Measurements from ENCODE around the gene HSPD1. TPM values are rescaled to one million over a fixed set of nuclear protein-coding genes. Genes with fewer than 3 reads are reported as not detected.

Gene HSPD1
- polyA plus RNA-seq, 1 donor (not counting 4 experiments of a cell fraction or from before 2014, with no cell fraction given): 405 TPM

- Histone ChIP-seq H3K9me3 (ENCODE audit: control insufficient read depth, low read depth, low read length) (no peaks in the 10 kb centered on the region), H4K20me1 (ENCODE audit: control insufficient read depth, extremely low read depth, insufficient read depth, low read length) (peaks cover 9% of the 10 kb centered on the region), H3K36me3 (ENCODE audit: control insufficient read depth in 2 of 2, extremely low read depth in 1 of 2, insufficient read depth in 2 of 2, low read length in 2 of 2) (peaks cover 23 to 28% of the 10 kb centered on the region in 2 experiments), H3K9me1 (ENCODE audit: control insufficient read depth, extremely low read depth, insufficient read depth, low read length) (no peaks in the 10 kb centered on the region), H3K27ac (ENCODE audit: control insufficient read depth, insufficient read depth, low read length) (peak overlapping the region; percentile 80), H3K79me2 (ENCODE audit: control insufficient read depth, insufficient read depth, low read length) (peaks cover 89% of the 10 kb centered on the region), H3K9ac (ENCODE audit: control insufficient read depth, extremely low read depth, insufficient read depth, low read length) (peak overlapping the region; percentile 89), H2AFZ (ENCODE audit: control insufficient read depth, low read length) (peak overlapping the region; percentile 52), H3K4me3 (ENCODE audit: control insufficient read depth in 2 of 3, extremely low read depth in 1 of 3, insufficient read depth in 2 of 3, low read depth in 1 of 3, low read length in 3 of 3) (peak overlapping the region; percentile 92 to 96 (median 94)), H3K4me2 (ENCODE audit: control insufficient read depth, extremely low read depth, insufficient read depth, low read depth, low read length) (peak overlapping the region; percentile 77), H3K27me3 (ENCODE audit: control insufficient read depth, extremely low read depth, insufficient read depth, low read length) (no peaks in the 10 kb centered on the region), H3K4me1 (ENCODE audit: control insufficient read depth, extremely low read depth, insufficient read depth, low read length) (peaks cover 33% of the 10 kb centered on the region)
- dilution Hi-C loops (cut with MboI; ENCODE audit: extremely low pct_ligation_motif_present, low sequenced_read_pairs): no loop called here
- FAIRE-seq: no peak
- DNase-seq (ENCODE audit: low read depth, low spot score): no peak
- TF ChIP-seq, protein P1, sequence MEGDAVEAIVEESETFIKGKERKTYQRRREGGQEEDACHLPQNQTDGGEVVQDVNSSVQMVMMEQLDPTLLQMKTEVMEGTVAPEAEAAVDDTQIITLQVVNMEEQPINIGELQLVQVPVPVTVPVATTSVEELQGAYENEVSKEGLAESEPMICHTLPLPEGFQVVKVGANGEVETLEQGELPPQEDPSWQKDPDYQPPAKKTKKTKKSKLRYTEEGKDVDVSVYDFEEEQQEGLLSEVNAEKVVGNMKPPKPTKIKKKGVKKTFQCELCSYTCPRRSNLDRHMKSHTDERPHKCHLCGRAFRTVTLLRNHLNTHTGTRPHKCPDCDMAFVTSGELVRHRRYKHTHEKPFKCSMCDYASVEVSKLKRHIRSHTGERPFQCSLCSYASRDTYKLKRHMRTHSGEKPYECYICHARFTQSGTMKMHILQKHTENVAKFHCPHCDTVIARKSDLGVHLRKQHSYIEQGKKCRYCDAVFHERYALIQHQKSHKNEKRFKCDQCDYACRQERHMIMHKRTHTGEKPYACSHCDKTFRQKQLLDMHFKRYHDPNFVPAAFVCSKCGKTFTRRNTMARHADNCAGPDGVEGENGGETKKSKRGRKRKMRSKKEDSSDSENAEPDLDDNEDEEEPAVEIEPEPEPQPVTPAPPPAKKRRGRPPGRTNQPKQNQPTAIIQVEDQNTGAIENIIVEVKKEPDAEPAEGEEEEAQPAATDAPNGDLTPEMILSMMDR (optimal IDR thresholded peaks at IDR 0.05 in 1 of 3, IDR thresholded peaks at IDR 0.05 in 1 of 3, conservative IDR thresholded peaks at IDR 0.05 in 1 of 3; ENCODE audit: extremely low read depth in 1 of 3, insufficient read depth in 2 of 3, low read length in 3 of 3): no peak
- TF ChIP-seq EZH2 (IDR thresholded peaks at IDR 0.05; ENCODE audit: low read length): no peak
Observed at GRCh38 chr2:197498937-197499593, 575 bp downstream of the HSPD1 start.

DNA sequence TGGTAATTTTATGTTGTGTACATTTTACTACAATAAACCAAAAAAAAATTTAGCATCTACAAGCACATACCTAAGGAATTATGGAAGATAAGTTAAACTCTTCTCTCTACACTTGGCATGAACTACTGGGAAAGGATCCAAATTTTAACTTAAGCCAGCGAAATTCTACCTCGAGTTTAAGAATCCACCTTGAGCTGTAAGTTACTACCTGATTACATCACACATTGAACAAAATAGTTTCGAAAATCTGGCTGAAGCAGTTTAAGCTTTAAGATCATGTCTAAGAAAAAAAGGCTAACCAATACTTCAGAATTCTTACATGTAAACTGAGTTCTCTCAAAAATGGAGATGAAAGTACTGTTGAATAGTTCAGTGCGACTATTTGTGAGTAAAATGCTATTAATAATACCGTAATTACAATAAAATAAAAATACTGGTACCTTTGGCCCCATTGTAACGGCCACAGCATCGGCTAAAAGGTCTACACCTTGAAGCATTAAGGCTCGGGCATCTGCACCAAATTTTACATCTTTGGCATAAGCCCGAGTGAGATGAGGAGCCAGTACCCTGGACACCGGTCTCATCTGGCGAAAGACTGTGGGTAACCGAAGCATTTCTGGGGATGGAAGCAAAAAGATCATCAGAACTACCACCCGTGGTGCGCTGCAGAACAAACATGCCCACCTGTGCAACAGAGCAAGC lies 1.3 kb downstream of the HSPD1 start:
- no peak overlapping the region for H2AFZ ChIP-seq (ENCODE audit: control insufficient read depth, low read length)
- peak overlapping the region; percentile 77 for H3K4me2 ChIP-seq (ENCODE audit: control insufficient read depth, extremely low read depth, insufficient read depth, low read depth, low read length)
- DNase-seq (ENCODE audit: low read depth, low spot score) (no peak), FAIRE-seq (no peak)
- TF ChIP-seq EZH2 (IDR thresholded peaks at IDR 0.05; ENCODE audit: low read length): no peak
- TF ChIP-seq, protein P1 (optimal IDR thresholded peaks at IDR 0.05 in 1 of 3, IDR thresholded peaks at IDR 0.05 in 1 of 3, conservative IDR thresholded peaks at IDR 0.05 in 1 of 3; ENCODE audit: extremely low read depth in 1 of 3, insufficient read depth in 2 of 3, low read length in 3 of 3): no peak
- H3K36me3 ChIP-seq (ENCODE audit: control insufficient read depth in 2 of 2, extremely low read depth in 1 of 2, insufficient read depth in 2 of 2, low read length in 2 of 2): peaks cover 23 to 32% of the 10 kb centered on the region in 2 experiments
- H3K4me3 ChIP-seq (ENCODE audit: control insufficient read depth in 2 of 3, extremely low read depth in 1 of 3, insufficient read depth in 2 of 3, low read depth in 1 of 3, low read length in 3 of 3): peak overlapping the region; percentile 92 to 96 (median 94)
- H3K4me1 ChIP-seq (ENCODE audit: control insufficient read depth, extremely low read depth, insufficient read depth, low read length): peaks cover 33% of the 10 kb centered on the region
- peaks cover 9% of the 10 kb centered on the region for H4K20me1 ChIP-seq (ENCODE audit: control insufficient read depth, extremely low read depth, insufficient read depth, low read length)
- H3K9me3 ChIP-seq (ENCODE audit: control insufficient read depth, low read depth, low read length): no peaks in the 10 kb centered on the region
- H3K27ac ChIP-seq (ENCODE audit: control insufficient read depth, insufficient read depth, low read length): peak overlapping the region; percentile 80
- peak overlapping the region; percentile 89 for H3K9ac ChIP-seq (ENCODE audit: control insufficient read depth, extremely low read depth, insufficient read depth, low read length)
- dilution Hi-C loops (cut with MboI; ENCODE audit: extremely low pct_ligation_motif_present, low sequenced_read_pairs): no loop called here
- no peaks in the 10 kb centered on the region for H3K27me3 ChIP-seq (ENCODE audit: control insufficient read depth, extremely low read depth, insufficient read depth, low read length)
- H3K79me2 ChIP-seq (ENCODE audit: control insufficient read depth, insufficient read depth, low read length): peaks cover 87% of the 10 kb centered on the region
- H3K9me1 ChIP-seq (ENCODE audit: control insufficient read depth, extremely low read depth, insufficient read depth, low read length): no peaks in the 10 kb centered on the region
